Suppressor macrophage (primary cell): ENCODE results near the gene HBA2.
"Not testable (repeated sequence)": the region's sequence is repeated elsewhere in the genome, so short reads cannot be mapped to it uniquely, and the experiment has no call there.

Experiments used
- DNase-seq, 4 experiments: peaks; one replicate each; pipeline ENCODE4 v3.0.0-alpha.2; 2020 to 2022

HBA2 gene

GRCh38 chr16:175011-175949, 2.6 kb downstream of the HBA2 start:
- peak in 3 of 4 experiments; percentile 38 to 58 (median 52) for DNase-seq

GRCh38 chr16:176006-176405, 3.3 kb downstream of the HBA2 start:
- not testable (repeated sequence) for DNase-seq

- DNase-seq: not testable (repeated sequence)
Observed at GRCh38 chr16:176477-177382, 4.1 kb downstream of the HBA2 start, which contains the start of gene HBA1. Gene HBA1 (plus strand): TSS chr16:176680. CDS start chr16:176717, 37 bp downstream.

- DNase-seq: no peak
Observed at GRCh38 chr16:177394-177822, 4.7 kb downstream of the HBA2 start.

- no peak for DNase-seq
Observed at GRCh38 chr16:177981-178667, 5.4 kb downstream of the HBA2 start.

- DNase-seq: no peak
Observed at GRCh38 chr16:178668-179015, 6.0 kb downstream of the HBA2 start.

- no peak for DNase-seq
Observed at GRCh38 chr16:179211-180092, 6.8 kb downstream of the HBA2 start.

- peak; percentile 19 to 66 (median 41) for DNase-seq
Observed at GRCh38 chr16:180101-180675, 7.5 kb downstream of the HBA2 start, which contains the start of gene HBQ1. Gene HBQ1 (plus strand): TSS chr16:180459. CDS start chr16:180487, 28 bp downstream.

GRCh38 chr16:180681-181564, 8.2 kb downstream of the HBA2 start:
- peak; percentile 64 to 85 (median 78) for DNase-seq

GRCh38 chr16:181565-182021, 8.9 kb downstream of the HBA2 start:
- no peak for DNase-seq

GRCh38 chr16:183005-183404, 10.3 kb downstream of the HBA2 start:
- no peak for DNase-seq

GRCh38 chr16:185213-185612, 12.5 kb downstream of the HBA2 start:
- DNase-seq: no peak

- no peak for DNase-seq
Observed at GRCh38 chr16:185691-186090, 13.0 kb downstream of the HBA2 start.

- DNase-seq: no peak
Observed at GRCh38 chr16:187330-187729, 14.7 kb downstream of the HBA2 start.

GRCh38 chr16:188674-189073, 16.0 kb downstream of the HBA2 start:
- no peak for DNase-seq

GRCh38 chr16:189604-190186, 17.0 kb downstream of the HBA2 start:
- no peak for DNase-seq

- no peak for DNase-seq
Observed at GRCh38 chr16:191831-192230, 19.2 kb downstream of the HBA2 start.

GRCh38 chr16:192686-193085, 20.0 kb downstream of the HBA2 start:
- DNase-seq: no peak

- no peak for DNase-seq
Observed at GRCh38 chr16:193441-193840, 20.8 kb downstream of the HBA2 start.

- DNase-seq: no peak
Observed at GRCh38 chr16:194516-194915, 21.8 kb downstream of the HBA2 start.
